ENCODE results near the gene KHDC1. TPM values are rescaled to one million over a fixed set of nuclear protein-coding genes. Genes with fewer than 3 reads are reported as not detected.

Gene KHDC1
- total RNA-seq, 1 experiment from 2014 or later, result 8.6 TPM

DNA sequence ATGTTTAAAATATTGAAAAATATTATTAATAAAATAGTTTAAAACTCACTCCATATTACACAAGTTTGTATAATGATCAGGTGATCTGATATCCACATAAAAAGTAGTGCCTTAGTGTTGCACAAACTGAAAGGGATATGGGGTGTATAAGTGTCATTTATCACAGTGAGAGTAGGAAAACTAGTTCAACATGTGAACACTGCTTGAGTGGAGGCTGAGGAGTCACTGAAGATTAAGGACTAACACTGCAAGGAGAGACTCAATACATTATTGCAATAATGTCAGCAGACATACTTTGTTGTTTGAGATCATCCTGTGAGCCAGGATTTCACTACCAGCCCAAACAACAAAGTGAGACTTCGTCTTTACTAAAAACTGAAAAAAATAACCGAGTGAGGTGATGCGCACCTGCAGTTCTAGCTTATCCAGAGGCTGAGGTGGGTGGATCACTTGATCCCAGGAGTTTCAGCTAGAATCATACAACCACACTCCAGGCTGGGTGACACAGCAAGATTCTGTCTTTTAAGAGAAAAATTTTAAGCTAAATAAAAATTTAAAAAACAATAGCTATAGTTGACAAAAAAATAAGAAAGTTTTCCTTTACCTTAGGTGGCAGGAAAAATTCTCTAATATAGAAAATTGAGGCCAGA lies 35.3 kb downstream of the KHDC1 start:
- H3K27ac Mint-ChIP-seq (ENCODE audit: unreplicated experiment), result no peak overlapping the region

DNA sequence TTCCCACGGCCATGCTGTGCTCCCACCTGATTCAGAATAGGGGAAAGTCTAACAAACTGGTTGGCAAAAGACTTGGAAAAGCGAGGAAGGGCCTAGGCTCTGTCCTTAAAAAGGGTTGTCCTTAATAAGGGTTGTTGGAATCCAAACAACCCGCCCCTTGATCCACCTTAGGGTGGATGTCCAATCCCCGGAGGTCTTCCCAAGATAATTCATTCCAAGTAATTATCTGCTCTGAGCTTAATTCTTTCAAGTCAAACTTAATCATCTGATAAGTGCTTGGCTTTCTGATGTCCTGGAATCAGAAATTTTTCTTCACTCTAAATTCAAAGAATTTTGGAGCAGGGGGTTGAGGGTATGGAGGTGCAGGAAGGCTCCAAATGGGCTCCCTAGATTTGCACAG lies 37.6 kb downstream of the KHDC1 start, which contains the start of gene KHDC1L:
Gene KHDC1L, minus strand, starts transcription at position 101 of the 400 bp plus-strand sequence. Its CDS starts 88 bp downstream, at position 13.
- H3K4me3 Mint-ChIP-seq (ENCODE audit: unreplicated experiment), result no peak within 1 kb of the TSS
- H3K9me3 ChIP-seq, result no peaks in the 10 kb centered on the region
- no peaks in the 10 kb centered on the region for H3K36me3 ChIP-seq (ENCODE audit: control insufficient read depth, insufficient read depth, low read length)
- no peak within 1 kb of the TSS for H3K27ac Mint-ChIP-seq (ENCODE audit: unreplicated experiment)
- intact Hi-C loops (cut with micrococcal nuclease; ENCODE audit: unreplicated experiment), result no loop called here
- POLR2A ChIA-PET, result no interaction called here
- H3K4me1 Mint-ChIP-seq (ENCODE audit: low read depth, unreplicated experiment), result no peaks in the 10 kb centered on the region
- H3K27me3 ChIP-seq (replicated peaks; ENCODE audit: control insufficient read depth, insufficient read depth, low read length), result no peaks in the 10 kb centered on the region
- BruUV-seq (replicated peaks), result no TSS peak
- no peaks in the 10 kb centered on the region for H3K27me3 Mint-ChIP-seq (ENCODE audit: insufficient read depth, unreplicated experiment)
- no peak for DNase-seq
- no peaks in the 10 kb centered on the region for H3K4me1 ChIP-seq
- TF ChIP-seq, protein P1, sequence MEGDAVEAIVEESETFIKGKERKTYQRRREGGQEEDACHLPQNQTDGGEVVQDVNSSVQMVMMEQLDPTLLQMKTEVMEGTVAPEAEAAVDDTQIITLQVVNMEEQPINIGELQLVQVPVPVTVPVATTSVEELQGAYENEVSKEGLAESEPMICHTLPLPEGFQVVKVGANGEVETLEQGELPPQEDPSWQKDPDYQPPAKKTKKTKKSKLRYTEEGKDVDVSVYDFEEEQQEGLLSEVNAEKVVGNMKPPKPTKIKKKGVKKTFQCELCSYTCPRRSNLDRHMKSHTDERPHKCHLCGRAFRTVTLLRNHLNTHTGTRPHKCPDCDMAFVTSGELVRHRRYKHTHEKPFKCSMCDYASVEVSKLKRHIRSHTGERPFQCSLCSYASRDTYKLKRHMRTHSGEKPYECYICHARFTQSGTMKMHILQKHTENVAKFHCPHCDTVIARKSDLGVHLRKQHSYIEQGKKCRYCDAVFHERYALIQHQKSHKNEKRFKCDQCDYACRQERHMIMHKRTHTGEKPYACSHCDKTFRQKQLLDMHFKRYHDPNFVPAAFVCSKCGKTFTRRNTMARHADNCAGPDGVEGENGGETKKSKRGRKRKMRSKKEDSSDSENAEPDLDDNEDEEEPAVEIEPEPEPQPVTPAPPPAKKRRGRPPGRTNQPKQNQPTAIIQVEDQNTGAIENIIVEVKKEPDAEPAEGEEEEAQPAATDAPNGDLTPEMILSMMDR (IDR thresholded peaks at IDR 0.05; ENCODE audit: insufficient read depth in 1 of 2, low read depth in 1 of 2, low read length in 1 of 2, severe bottlenecking in 1 of 2, unreplicated experiment in 1 of 2), result no peak
- H3K36me3 Mint-ChIP-seq (ENCODE audit: insufficient read depth, unreplicated experiment), result no peaks in the 10 kb centered on the region
- no peak within 1 kb of the TSS for H3K4me3 ChIP-seq (ENCODE audit: low read depth, low read length)
- no peaks in the 10 kb centered on the region for H3K9me3 Mint-ChIP-seq (ENCODE audit: unreplicated experiment)
- CTCF ChIA-PET, result no interaction called here

More for the DNA sequence above, 35.3 kb downstream of the KHDC1 start:
- Mint-ChIP-seq H3K36me3 (ENCODE audit: insufficient read depth, unreplicated experiment) (no peaks in the 10 kb centered on the region), H3K9me3 (ENCODE audit: unreplicated experiment) (no peaks in the 10 kb centered on the region), H3K4me3 (ENCODE audit: unreplicated experiment) (no peak overlapping the region), H3K4me1 (ENCODE audit: low read depth, unreplicated experiment) (no peaks in the 10 kb centered on the region), H3K27me3 (ENCODE audit: insufficient read depth, unreplicated experiment) (peaks cover 3% of the 10 kb centered on the region)
- Histone ChIP-seq H3K27me3 (replicated peaks; ENCODE audit: control insufficient read depth, insufficient read depth, low read length) (no peaks in the 10 kb centered on the region), H3K4me3 (ENCODE audit: low read depth, low read length) (no peak overlapping the region), H3K9me3 (no peaks in the 10 kb centered on the region), H3K4me1 (no peaks in the 10 kb centered on the region), H3K36me3 (ENCODE audit: control insufficient read depth, insufficient read depth, low read length) (no peaks in the 10 kb centered on the region)
- intact Hi-C loops (cut with micrococcal nuclease; ENCODE audit: unreplicated experiment), result no loop called here
- TF ChIP-seq, protein P1 (IDR thresholded peaks at IDR 0.05; ENCODE audit: insufficient read depth in 1 of 2, low read depth in 1 of 2, low read length in 1 of 2, severe bottlenecking in 1 of 2, unreplicated experiment in 1 of 2), result no peak
- BruUV-seq (replicated peaks), result no TSS peak
- DNase-seq, result no peak
- POLR2A ChIA-PET, result no interaction called here
- CTCF ChIA-PET, result no interaction called here

DNA sequence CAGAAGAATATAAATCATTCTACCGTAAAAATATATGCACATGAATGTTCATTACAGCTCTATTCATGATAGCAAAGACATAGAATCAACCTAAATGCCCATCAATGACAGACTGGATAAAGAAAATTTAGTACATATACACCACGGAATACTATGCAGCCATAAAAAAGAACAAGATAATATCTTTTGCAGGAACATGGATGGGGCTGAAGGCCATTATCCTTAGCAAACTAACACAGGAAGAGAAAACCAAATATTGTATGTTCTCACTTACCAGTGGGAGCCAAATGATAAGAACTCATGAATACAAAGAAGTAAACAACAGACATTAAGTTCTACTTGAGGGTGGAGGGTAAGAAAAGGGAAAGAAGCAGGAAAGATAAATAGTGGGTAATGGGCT lies 46.1 kb downstream of the KHDC1 start:
- Mint-ChIP-seq H3K4me3 (ENCODE audit: unreplicated experiment) (no peak overlapping the region), H3K27ac (ENCODE audit: unreplicated experiment) (no peak overlapping the region), H3K36me3 (ENCODE audit: insufficient read depth, unreplicated experiment) (no peaks in the 10 kb centered on the region), H3K27me3 (ENCODE audit: insufficient read depth, unreplicated experiment) (no peaks in the 10 kb centered on the region), H3K9me3 (ENCODE audit: unreplicated experiment) (no peaks in the 10 kb centered on the region), H3K4me1 (ENCODE audit: low read depth, unreplicated experiment) (no peaks in the 10 kb centered on the region)
- no peaks in the 10 kb centered on the region for H3K9me3 ChIP-seq
- no peaks in the 10 kb centered on the region for H3K36me3 ChIP-seq (ENCODE audit: control insufficient read depth, insufficient read depth, low read length)
- H3K4me1 ChIP-seq, result no peaks in the 10 kb centered on the region
- BruUV-seq (replicated peaks), result no TSS peak
- no peak overlapping the region for H3K4me3 ChIP-seq (ENCODE audit: low read depth, low read length)
- H3K27me3 ChIP-seq (replicated peaks; ENCODE audit: control insufficient read depth, insufficient read depth, low read length), result no peaks in the 10 kb centered on the region
- intact Hi-C loops (cut with micrococcal nuclease; ENCODE audit: unreplicated experiment), result no loop called here
- CTCF ChIA-PET, result no interaction called here
- TF ChIP-seq, protein P1 (IDR thresholded peaks at IDR 0.05; ENCODE audit: insufficient read depth in 1 of 2, low read depth in 1 of 2, low read length in 1 of 2, severe bottlenecking in 1 of 2, unreplicated experiment in 1 of 2), result no peak
- POLR2A ChIA-PET, result no interaction called here
- no peak for DNase-seq
